OCI-LY1 (cell line): ENCODE measurements around the gene INPP5A.

Experiments
- EZH2 ChIP-seq: fragments of 200-600 bp; sonication (generic), shearing (Covaris generic); IDR thresholded peaks from 2 replicates; pipeline ENCODE4 v1.8.0; 2017; ENCODE audit warnings: borderline replicate concordance, mixed run types, mild to moderate bottlenecking, antibody characterized with exemption, low read length, moderate library complexity, mixed read lengths
- TF ChIP-seq, protein P1 (sequence below): fragments of 200-600 bp; sonication (generic), shearing (Covaris generic); IDR thresholded peaks from 2 replicates; pipeline ENCODE4 v1.5.1; 2017; ENCODE audit warnings: mild to moderate bottlenecking, antibody characterized with exemption, low read length, moderate library complexity, mixed read lengths

DNA sequence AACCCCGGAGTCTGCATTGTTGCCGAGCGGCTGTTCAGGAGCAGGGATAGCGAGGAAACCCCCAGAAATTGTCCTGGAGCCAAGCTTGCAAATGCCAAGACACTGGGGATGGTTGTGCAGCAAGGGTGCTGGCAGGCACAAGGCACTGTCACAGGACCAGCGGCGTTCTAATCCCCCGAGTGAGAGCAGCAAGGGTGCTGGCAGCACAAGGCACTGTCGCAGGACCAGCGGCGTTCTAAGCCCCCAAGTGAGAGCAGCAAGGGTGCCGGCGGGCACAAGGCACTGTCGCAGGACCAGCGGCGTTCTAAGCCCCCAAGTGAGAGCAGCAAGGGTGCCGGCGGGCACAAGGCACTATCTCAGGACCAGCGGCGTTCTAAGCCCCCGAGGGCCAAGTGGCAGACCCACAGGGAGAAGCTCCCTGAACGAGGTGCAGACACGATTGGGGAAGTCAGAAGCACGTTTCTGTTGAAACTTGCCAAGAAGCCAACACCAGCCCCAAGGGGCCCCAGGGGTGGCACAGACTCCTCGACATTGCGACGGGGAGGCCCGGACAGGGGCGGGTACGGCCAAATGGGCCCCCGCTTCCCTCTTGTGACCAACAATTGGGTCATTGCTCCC, 40.4 kb upstream of the INPP5A start:
- TF ChIP-seq, protein P1, sequence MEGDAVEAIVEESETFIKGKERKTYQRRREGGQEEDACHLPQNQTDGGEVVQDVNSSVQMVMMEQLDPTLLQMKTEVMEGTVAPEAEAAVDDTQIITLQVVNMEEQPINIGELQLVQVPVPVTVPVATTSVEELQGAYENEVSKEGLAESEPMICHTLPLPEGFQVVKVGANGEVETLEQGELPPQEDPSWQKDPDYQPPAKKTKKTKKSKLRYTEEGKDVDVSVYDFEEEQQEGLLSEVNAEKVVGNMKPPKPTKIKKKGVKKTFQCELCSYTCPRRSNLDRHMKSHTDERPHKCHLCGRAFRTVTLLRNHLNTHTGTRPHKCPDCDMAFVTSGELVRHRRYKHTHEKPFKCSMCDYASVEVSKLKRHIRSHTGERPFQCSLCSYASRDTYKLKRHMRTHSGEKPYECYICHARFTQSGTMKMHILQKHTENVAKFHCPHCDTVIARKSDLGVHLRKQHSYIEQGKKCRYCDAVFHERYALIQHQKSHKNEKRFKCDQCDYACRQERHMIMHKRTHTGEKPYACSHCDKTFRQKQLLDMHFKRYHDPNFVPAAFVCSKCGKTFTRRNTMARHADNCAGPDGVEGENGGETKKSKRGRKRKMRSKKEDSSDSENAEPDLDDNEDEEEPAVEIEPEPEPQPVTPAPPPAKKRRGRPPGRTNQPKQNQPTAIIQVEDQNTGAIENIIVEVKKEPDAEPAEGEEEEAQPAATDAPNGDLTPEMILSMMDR = no peak
- no peak for TF ChIP-seq EZH2
